ENCODE data around the gene POC1A.

The POC1A gene

GRCh38 chr3:52038227-52038626 is 116.0 kb downstream of the POC1A start:
- H3K27ac ChIP-seq (ENCODE audit: low read length), result no peak overlapping the region
- H3K4me2 ChIP-seq (ENCODE audit: low read length), result no peak overlapping the region
- peaks cover 35% of the 10 kb centered on the region for H3K4me1 ChIP-seq (ENCODE audit: low read length)
- no peaks in the 10 kb centered on the region for H4K20me1 ChIP-seq (ENCODE audit: insufficient read depth, low read length)
- H3K9ac ChIP-seq (ENCODE audit: low read length), result no peak overlapping the region
- no peaks in the 10 kb centered on the region for H3K9me3 ChIP-seq (ENCODE audit: insufficient read depth, low read length)
- H3K36me3 ChIP-seq (replicated peaks; ENCODE audit: low read depth, low read length), result no peaks in the 10 kb centered on the region
- H3K79me2 ChIP-seq (ENCODE audit: low read length), result no peaks in the 10 kb centered on the region
- H2AFZ ChIP-seq (ENCODE audit: low read depth, low read length), result no peak overlapping the region
- TF ChIP-seq, protein P1, sequence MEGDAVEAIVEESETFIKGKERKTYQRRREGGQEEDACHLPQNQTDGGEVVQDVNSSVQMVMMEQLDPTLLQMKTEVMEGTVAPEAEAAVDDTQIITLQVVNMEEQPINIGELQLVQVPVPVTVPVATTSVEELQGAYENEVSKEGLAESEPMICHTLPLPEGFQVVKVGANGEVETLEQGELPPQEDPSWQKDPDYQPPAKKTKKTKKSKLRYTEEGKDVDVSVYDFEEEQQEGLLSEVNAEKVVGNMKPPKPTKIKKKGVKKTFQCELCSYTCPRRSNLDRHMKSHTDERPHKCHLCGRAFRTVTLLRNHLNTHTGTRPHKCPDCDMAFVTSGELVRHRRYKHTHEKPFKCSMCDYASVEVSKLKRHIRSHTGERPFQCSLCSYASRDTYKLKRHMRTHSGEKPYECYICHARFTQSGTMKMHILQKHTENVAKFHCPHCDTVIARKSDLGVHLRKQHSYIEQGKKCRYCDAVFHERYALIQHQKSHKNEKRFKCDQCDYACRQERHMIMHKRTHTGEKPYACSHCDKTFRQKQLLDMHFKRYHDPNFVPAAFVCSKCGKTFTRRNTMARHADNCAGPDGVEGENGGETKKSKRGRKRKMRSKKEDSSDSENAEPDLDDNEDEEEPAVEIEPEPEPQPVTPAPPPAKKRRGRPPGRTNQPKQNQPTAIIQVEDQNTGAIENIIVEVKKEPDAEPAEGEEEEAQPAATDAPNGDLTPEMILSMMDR (IDR thresholded peaks at IDR 0.05; ENCODE audit: low read depth, low read length), result no peak
- peaks cover 41% of the 10 kb centered on the region for H3K27me3 ChIP-seq (ENCODE audit: low read depth, low read length)
- H3K4me3 ChIP-seq (ENCODE audit: low read length), result no peak overlapping the region

DNA sequence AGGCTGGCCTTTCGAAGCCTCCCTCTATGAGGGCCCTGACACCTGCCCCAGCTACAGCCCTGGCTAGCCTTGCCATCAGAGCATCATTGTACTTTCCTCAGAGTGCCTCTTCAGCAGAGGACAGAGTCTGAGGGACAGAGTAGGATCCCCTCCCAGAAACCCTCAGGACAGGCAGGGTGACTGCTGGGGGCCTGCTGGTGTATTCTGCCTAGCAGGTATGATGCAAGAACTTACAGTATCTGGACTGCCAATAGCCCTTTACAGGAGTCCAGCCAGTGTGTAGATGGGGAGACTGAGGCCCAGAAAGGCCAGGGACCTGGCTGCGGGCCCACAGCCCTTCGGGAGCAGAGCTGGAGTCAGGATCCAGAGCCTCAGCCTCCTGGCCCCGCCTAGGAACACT is 116.9 kb downstream of the POC1A start:
- peaks cover 40% of the 10 kb centered on the region for H3K27me3 ChIP-seq (ENCODE audit: low read depth, low read length)
- no peak overlapping the region for H3K27ac ChIP-seq (ENCODE audit: low read length)
- TF ChIP-seq, protein P1 (IDR thresholded peaks at IDR 0.05; ENCODE audit: low read depth, low read length), result no peak
- TF ChIP-seq EZH2phosphoT487 (IDR thresholded peaks at IDR 0.05; ENCODE audit: low read depth), result no peak
- no peaks in the 10 kb centered on the region for H4K20me1 ChIP-seq (ENCODE audit: insufficient read depth, low read length)
- peaks cover 35% of the 10 kb centered on the region for H3K4me1 ChIP-seq (ENCODE audit: low read length)
- no peak overlapping the region for H3K9ac ChIP-seq (ENCODE audit: low read length)
- H3K4me2 ChIP-seq (ENCODE audit: low read length), result peak overlapping the region; percentile 52
- no peaks in the 10 kb centered on the region for H3K9me3 ChIP-seq (ENCODE audit: insufficient read depth, low read length)
- H3K79me2 ChIP-seq (ENCODE audit: low read length), result no peaks in the 10 kb centered on the region
- no peak overlapping the region for H3K4me3 ChIP-seq (ENCODE audit: low read length)
- no peaks in the 10 kb centered on the region for H3K36me3 ChIP-seq (replicated peaks; ENCODE audit: low read depth, low read length)
- no peak overlapping the region for H2AFZ ChIP-seq (ENCODE audit: low read depth, low read length)

DNA sequence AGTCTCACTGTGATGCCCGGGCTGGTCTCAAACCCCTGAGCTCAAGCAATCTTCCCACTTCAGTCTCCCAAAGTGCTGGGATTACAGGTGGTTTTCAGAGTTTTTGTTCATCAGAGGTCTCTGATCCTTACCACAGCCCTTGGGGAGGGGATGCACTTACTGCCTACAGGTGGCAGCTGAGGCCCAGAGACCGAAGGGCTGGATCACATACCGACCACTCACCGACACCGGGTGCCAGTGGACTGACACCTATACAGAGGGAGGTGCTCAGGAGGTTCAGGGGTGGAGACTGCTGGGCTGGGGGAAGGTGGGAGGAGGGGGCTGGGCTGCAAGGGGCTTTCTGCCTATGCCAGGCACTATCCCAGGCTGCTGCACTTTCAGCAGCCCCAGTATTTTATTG is 117.4 kb downstream of the POC1A start:
- H3K4me2 ChIP-seq (ENCODE audit: low read length), result peak overlapping the region; percentile 52
- H3K4me1 ChIP-seq (ENCODE audit: low read length), result peaks cover 35% of the 10 kb centered on the region

DNA sequence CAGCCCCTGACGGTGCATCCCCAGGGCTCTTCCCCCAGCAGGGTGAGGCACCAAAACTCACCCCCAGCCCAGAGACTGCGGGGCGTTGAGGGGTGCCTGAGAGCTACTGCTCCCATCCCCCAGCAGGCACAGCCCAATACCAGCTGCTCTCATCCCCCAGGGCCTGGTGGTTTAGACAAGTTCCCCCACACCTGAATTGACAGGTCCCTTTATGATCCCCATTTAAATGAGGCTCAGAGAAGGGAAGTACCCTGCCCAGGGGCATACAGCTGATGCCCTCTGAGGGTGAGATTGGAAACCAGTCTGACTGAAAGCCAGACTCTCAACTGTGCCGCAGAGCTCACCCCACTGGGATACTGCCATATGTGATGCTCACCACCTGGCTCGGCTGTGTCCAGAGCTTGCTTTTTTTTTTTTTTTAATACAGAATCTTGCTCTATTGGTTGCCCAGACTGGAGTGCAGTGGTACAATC is 118.0 kb downstream of the POC1A start:
- TF ChIP-seq EZH2phosphoT487 (IDR thresholded peaks at IDR 0.05; ENCODE audit: low read depth), result 0 out of 2 replicates have a peak, but pooled peaks have one; percentile 28
- TF ChIP-seq, protein P1 (IDR thresholded peaks at IDR 0.05; ENCODE audit: low read depth, low read length), result no peak
- H3K4me3 ChIP-seq (ENCODE audit: low read length), result peak overlapping the region; percentile 6
- no peaks in the 10 kb centered on the region for H3K36me3 ChIP-seq (replicated peaks; ENCODE audit: low read depth, low read length)
- no peak overlapping the region for H2AFZ ChIP-seq (ENCODE audit: low read depth, low read length)
- peaks cover 31% of the 10 kb centered on the region for H3K27me3 ChIP-seq (ENCODE audit: low read depth, low read length)
- H3K27ac ChIP-seq (ENCODE audit: low read length), result no peak overlapping the region
- no peaks in the 10 kb centered on the region for H4K20me1 ChIP-seq (ENCODE audit: insufficient read depth, low read length)
- peaks cover 35% of the 10 kb centered on the region for H3K4me1 ChIP-seq (ENCODE audit: low read length)
- H3K9ac ChIP-seq (ENCODE audit: low read length), result peak overlapping the region; percentile 1; the same call in 1 of the 2 replicates
- peak overlapping the region; percentile 52 for H3K4me2 ChIP-seq (ENCODE audit: low read length)
- no peaks in the 10 kb centered on the region for H3K79me2 ChIP-seq (ENCODE audit: low read length)
- no peaks in the 10 kb centered on the region for H3K9me3 ChIP-seq (ENCODE audit: insufficient read depth, low read length)

More for the DNA sequence above, 117.4 kb downstream of the POC1A start:
- Histone ChIP-seq H2AFZ (ENCODE audit: low read depth, low read length) (no peak overlapping the region), H3K79me2 (ENCODE audit: low read length) (no peaks in the 10 kb centered on the region), H3K36me3 (replicated peaks; ENCODE audit: low read depth, low read length) (no peaks in the 10 kb centered on the region), H3K27ac (ENCODE audit: low read length) (no peak overlapping the region), H4K20me1 (ENCODE audit: insufficient read depth, low read length) (no peaks in the 10 kb centered on the region), H3K9ac (ENCODE audit: low read length) (no peak overlapping the region), H3K27me3 (ENCODE audit: low read depth, low read length) (peaks cover 37% of the 10 kb centered on the region), H3K9me3 (ENCODE audit: insufficient read depth, low read length) (no peaks in the 10 kb centered on the region), H3K4me3 (ENCODE audit: low read length) (peak overlapping the region; percentile 6)
- TF ChIP-seq EZH2phosphoT487 (IDR thresholded peaks at IDR 0.05; ENCODE audit: low read depth), result no peak
- TF ChIP-seq, protein P1 (IDR thresholded peaks at IDR 0.05; ENCODE audit: low read depth, low read length), result peak; percentile 39
